RCC 7860 (cell line): ENCODE results near the gene CNR2.
"Not testable (repeated sequence)": the region's sequence is repeated elsewhere in the genome, so short reads cannot be mapped to it uniquely, and the experiment has no call there.

Source experiments
- DNase-seq: peaks from one replicate; pipeline ENCODE4 v3.0.0-alpha.2; 2015; ENCODE audit warnings: low spot score
- FAIRE-seq: peaks from 2 replicates; lab custom pipeline; 2012; peaks lifted over from hg19 to GRCh38; lab: Jason Lieb, UNC

Gene CNR2

GRCh38 chr1:23913212-23913880, at the start of gene CNR2:
TSS of gene CNR2 (minus strand) at chr1:23913362. CDS start at chr1:23875617, 37,745 bp downstream.
- FAIRE-seq (no peak), DNase-seq (no peak)

GRCh38 chr1:23960291-23961020, 47.3 kb upstream of the CNR2 start:
- DNase-seq: no peak
- FAIRE-seq: no peak

GRCh38 chr1:23959461-23960290, 46.5 kb upstream of the CNR2 start, which contains the start of gene PNRC2:
TSS of gene PNRC2 (plus strand) at chr1:23959828. CDS start at chr1:23961458, 1,630 bp downstream.
- FAIRE-seq: peak; percentile 85
- DNase-seq: peak; percentile 90

- peak; percentile 80 for FAIRE-seq
Observed at GRCh38 chr1:23958810-23959460, 45.8 kb upstream of the CNR2 start.

GRCh38 chr1:23958040-23958809, 45.1 kb upstream of the CNR2 start:
- FAIRE-seq, DNase-seq: not testable (repeated sequence)

More at GRCh38 chr1:23958810-23959460, 45.8 kb upstream of the CNR2 start:
- peak; percentile 95 for DNase-seq

- FAIRE-seq: no peak
- DNase-seq: no peak
Observed at GRCh38 chr1:23957096-23957495, 43.9 kb upstream of the CNR2 start.

GRCh38 chr1:23953020-23953419, 39.9 kb upstream of the CNR2 start:
- no peak for FAIRE-seq

GRCh38 chr1:23947366-23947765, 34.2 kb upstream of the CNR2 start:
- FAIRE-seq (no peak), DNase-seq (no peak)

More at GRCh38 chr1:23953020-23953419, 39.9 kb upstream of the CNR2 start:
- peak; percentile 32 for DNase-seq

GRCh38 chr1:23936481-23937176, 23.5 kb upstream of the CNR2 start:
- no peak for FAIRE-seq

GRCh38 chr1:23931491-23931880, 18.3 kb upstream of the CNR2 start:
- FAIRE-seq: no peak

More at GRCh38 chr1:23936481-23937176, 23.5 kb upstream of the CNR2 start:
- DNase-seq: no peak

GRCh38 chr1:23930861-23931490, 17.8 kb upstream of the CNR2 start:
- FAIRE-seq (peak; percentile 93), DNase-seq (peak; percentile 87)

More at GRCh38 chr1:23931491-23931880, 18.3 kb upstream of the CNR2 start:
- DNase-seq: peak; percentile 73

GRCh38 chr1:23930270-23930669, 17.1 kb upstream of the CNR2 start:
- FAIRE-seq: no peak
- DNase-seq: no peak

GRCh38 chr1:23928789-23929188, 15.6 kb upstream of the CNR2 start:
- DNase-seq (no peak), FAIRE-seq (no peak)

- DNase-seq (no peak), FAIRE-seq (no peak)
Observed at GRCh38 chr1:23927097-23927496, 13.9 kb upstream of the CNR2 start.

GRCh38 chr1:23925279-23925678, 12.1 kb upstream of the CNR2 start:
- FAIRE-seq: no peak
- DNase-seq: no peak

- DNase-seq (no peak), FAIRE-seq (no peak)
Observed at GRCh38 chr1:23924601-23925000, 11.4 kb upstream of the CNR2 start.

- DNase-seq (no peak), FAIRE-seq (no peak)
Observed at GRCh38 chr1:23923592-23924499, 10.7 kb upstream of the CNR2 start.
